ENCODE measurements around the gene KCNJ13. TPM values are rescaled to one million over a fixed set of nuclear protein-coding genes. Genes with fewer than 3 reads are reported as not detected.

Gene KCNJ13
- total RNA-seq, 1 experiment from 2014 or later = 0.59 TPM

DNA sequence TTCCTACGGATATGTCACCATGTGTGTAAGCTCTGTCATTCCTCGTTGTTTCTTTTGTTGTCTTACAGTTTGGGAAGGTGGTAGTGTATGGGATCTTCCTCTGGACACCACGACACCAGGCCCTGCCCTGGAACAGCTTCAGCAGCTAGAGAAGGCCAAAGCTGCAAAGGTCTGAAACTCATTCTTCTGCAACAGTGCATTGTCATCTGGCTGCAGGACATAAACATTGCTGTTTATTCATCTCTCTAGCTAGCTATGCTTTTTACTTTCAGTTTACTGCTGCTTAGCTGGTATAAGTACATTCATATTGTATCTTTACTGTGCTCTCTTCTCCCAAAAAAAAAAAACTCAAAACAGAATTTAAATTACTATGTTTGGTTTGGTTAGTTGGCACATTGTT, 39.2 kb upstream of the KCNJ13 start:
- intact Hi-C loops (cut with micrococcal nuclease; ENCODE audit: unreplicated experiment) = no loop called here
- no peaks in the 10 kb centered on the region for H3K27me3 Mint-ChIP-seq (ENCODE audit: insufficient read depth, unreplicated experiment)
- Histone ChIP-seq H3K27me3 (replicated peaks; ENCODE audit: control insufficient read depth, insufficient read depth, low read length) (no peaks in the 10 kb centered on the region), H3K4me1 (no peaks in the 10 kb centered on the region), H3K36me3 (ENCODE audit: control insufficient read depth, insufficient read depth, low read length) (no peaks in the 10 kb centered on the region; the same call in 1 of the 2 replicates), H3K4me3 (ENCODE audit: low read depth, low read length) (no peak overlapping the region), H3K9me3 (no peaks in the 10 kb centered on the region)
- no peaks in the 10 kb centered on the region for H3K4me1 Mint-ChIP-seq (ENCODE audit: low read depth, unreplicated experiment)
- no peak overlapping the region for H3K4me3 Mint-ChIP-seq (ENCODE audit: unreplicated experiment)
- ChIA-PET CTCF (no interaction called here), POLR2A (no interaction called here)
- peaks cover 45% of the 10 kb centered on the region for H3K36me3 Mint-ChIP-seq (ENCODE audit: insufficient read depth, unreplicated experiment)
- TF ChIP-seq, protein P1, sequence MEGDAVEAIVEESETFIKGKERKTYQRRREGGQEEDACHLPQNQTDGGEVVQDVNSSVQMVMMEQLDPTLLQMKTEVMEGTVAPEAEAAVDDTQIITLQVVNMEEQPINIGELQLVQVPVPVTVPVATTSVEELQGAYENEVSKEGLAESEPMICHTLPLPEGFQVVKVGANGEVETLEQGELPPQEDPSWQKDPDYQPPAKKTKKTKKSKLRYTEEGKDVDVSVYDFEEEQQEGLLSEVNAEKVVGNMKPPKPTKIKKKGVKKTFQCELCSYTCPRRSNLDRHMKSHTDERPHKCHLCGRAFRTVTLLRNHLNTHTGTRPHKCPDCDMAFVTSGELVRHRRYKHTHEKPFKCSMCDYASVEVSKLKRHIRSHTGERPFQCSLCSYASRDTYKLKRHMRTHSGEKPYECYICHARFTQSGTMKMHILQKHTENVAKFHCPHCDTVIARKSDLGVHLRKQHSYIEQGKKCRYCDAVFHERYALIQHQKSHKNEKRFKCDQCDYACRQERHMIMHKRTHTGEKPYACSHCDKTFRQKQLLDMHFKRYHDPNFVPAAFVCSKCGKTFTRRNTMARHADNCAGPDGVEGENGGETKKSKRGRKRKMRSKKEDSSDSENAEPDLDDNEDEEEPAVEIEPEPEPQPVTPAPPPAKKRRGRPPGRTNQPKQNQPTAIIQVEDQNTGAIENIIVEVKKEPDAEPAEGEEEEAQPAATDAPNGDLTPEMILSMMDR (IDR thresholded peaks at IDR 0.05; ENCODE audit: insufficient read depth in 1 of 2, low read depth in 1 of 2, low read length in 1 of 2, severe bottlenecking in 1 of 2, unreplicated experiment in 1 of 2) = no peak
- no peak overlapping the region for H3K27ac Mint-ChIP-seq (ENCODE audit: unreplicated experiment)
- no peak for DNase-seq
- H3K9me3 Mint-ChIP-seq (ENCODE audit: unreplicated experiment) = no peaks in the 10 kb centered on the region
- no TSS peak for BruUV-seq (replicated peaks)

DNA sequence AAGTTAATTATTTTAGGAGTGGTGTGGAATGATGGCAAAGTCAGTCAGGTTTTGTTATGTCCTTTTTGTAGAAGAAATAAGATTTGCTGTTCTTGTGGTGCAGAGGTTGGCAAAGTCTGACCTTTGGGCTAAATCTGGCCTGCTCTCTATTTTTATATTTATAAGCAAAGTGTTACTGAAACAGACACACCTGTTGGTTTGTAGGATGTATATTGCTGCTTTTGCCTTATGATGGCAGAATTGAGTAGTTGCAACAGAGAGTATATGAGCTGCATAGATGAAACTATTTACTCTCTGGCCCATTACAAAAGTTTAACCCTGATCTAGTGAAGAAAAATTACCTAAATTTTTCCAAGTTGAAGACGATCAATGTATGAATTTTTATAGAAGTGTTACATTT, 34.1 kb upstream of the KCNJ13 start:
- Mint-ChIP-seq H3K27ac (ENCODE audit: unreplicated experiment) (no peak overlapping the region), H3K27me3 (ENCODE audit: insufficient read depth, unreplicated experiment) (no peaks in the 10 kb centered on the region), H3K36me3 (ENCODE audit: insufficient read depth, unreplicated experiment) (peaks cover 30% of the 10 kb centered on the region), H3K4me1 (ENCODE audit: low read depth, unreplicated experiment) (no peaks in the 10 kb centered on the region), H3K9me3 (ENCODE audit: unreplicated experiment) (no peaks in the 10 kb centered on the region), H3K4me3 (ENCODE audit: unreplicated experiment) (no peak overlapping the region)
- CTCF ChIA-PET = no interaction called here
- no TSS peak for BruUV-seq (replicated peaks)
- Histone ChIP-seq H3K4me3 (ENCODE audit: low read depth, low read length) (no peak overlapping the region), H3K4me1 (no peaks in the 10 kb centered on the region), H3K27me3 (replicated peaks; ENCODE audit: control insufficient read depth, insufficient read depth, low read length) (no peaks in the 10 kb centered on the region), H3K36me3 (ENCODE audit: control insufficient read depth, insufficient read depth, low read length) (no peaks in the 10 kb centered on the region; the same call in 1 of the 2 replicates), H3K9me3 (no peaks in the 10 kb centered on the region)
- intact Hi-C loops (cut with micrococcal nuclease; ENCODE audit: unreplicated experiment) = no loop called here
- DNase-seq = no peak
- TF ChIP-seq, protein P1 (IDR thresholded peaks at IDR 0.05; ENCODE audit: insufficient read depth in 1 of 2, low read depth in 1 of 2, low read length in 1 of 2, severe bottlenecking in 1 of 2, unreplicated experiment in 1 of 2) = no peak
- POLR2A ChIA-PET = no interaction called here

DNA sequence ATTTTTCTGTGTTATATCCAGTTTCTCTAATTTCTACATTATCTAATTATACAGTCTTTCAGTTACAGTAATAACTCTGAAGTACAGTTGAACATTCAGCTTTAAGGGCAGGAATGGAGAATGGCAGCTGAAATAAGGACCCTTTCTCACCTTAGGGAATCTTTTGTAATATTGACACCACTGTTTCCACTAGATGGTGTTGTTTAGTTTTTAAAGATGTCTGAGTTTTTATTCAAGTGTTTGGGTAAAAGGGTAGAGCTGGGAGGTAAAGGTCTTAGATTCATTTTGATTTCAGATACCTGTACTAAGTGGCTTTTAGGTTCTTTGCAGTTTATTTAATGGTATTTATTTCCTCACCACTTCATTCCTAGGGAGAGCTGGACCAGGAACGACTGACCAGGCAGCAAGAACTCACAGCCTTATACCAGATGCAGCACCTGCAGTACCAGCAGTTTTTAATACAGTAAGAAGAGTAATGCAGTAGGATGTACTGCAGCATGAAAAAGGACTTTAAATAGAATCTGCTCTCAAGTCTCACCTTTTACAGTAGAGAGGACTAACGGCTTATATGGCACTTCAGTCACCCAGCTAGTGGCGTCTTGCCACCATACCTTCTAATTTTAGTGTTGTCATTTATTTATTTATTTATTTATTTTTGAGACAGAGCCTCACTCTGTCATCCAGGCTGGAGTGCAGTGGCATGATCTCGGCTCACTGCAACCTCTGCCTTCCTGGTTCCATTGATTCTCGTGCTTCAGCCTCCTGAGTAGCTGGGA, 33.2 kb upstream of the KCNJ13 start:
- Mint-ChIP-seq H3K27ac (ENCODE audit: unreplicated experiment) (no peak overlapping the region), H3K9me3 (ENCODE audit: unreplicated experiment) (no peaks in the 10 kb centered on the region), H3K4me3 (ENCODE audit: unreplicated experiment) (no peak overlapping the region), H3K4me1 (ENCODE audit: low read depth, unreplicated experiment) (no peaks in the 10 kb centered on the region), H3K27me3 (ENCODE audit: insufficient read depth, unreplicated experiment) (no peaks in the 10 kb centered on the region), H3K36me3 (ENCODE audit: insufficient read depth, unreplicated experiment) (peaks cover 30% of the 10 kb centered on the region)
- POLR2A ChIA-PET = no interaction called here
- no peaks in the 10 kb centered on the region for H3K4me1 ChIP-seq
- BruUV-seq (replicated peaks) = no TSS peak
- CTCF ChIA-PET = no interaction called here
- TF ChIP-seq, protein P1 (IDR thresholded peaks at IDR 0.05; ENCODE audit: insufficient read depth in 1 of 2, low read depth in 1 of 2, low read length in 1 of 2, severe bottlenecking in 1 of 2, unreplicated experiment in 1 of 2) = no peak
- no peaks in the 10 kb centered on the region for H3K9me3 ChIP-seq
- no peaks in the 10 kb centered on the region; the same call in 1 of the 2 replicates for H3K36me3 ChIP-seq (ENCODE audit: control insufficient read depth, insufficient read depth, low read length)
- no peak for DNase-seq
- intact Hi-C loops (cut with micrococcal nuclease; ENCODE audit: unreplicated experiment) = no loop called here
- H3K4me3 ChIP-seq (ENCODE audit: low read depth, low read length) = no peak overlapping the region
- no peaks in the 10 kb centered on the region for H3K27me3 ChIP-seq (replicated peaks; ENCODE audit: control insufficient read depth, insufficient read depth, low read length)
